HEK293 (cell line): ENCODE data around the gene GOLT1A.

ENCODE experiments used
- GLIS2 ChIP-seq: fragments of 450-650 bp; formaldehyde crosslinking; IDR thresholded peaks from 2 replicates; pipeline ENCODE4 v1.5.1; 2016; ENCODE audit warnings: missing biosample characterization, missing genetic modification characterization
- HOXA7 ChIP-seq: sonication (generic); formaldehyde crosslinking; IDR thresholded peaks from 2 replicates; pipeline ENCODE4 v1.8.1; 2022; ENCODE audit warnings: missing genetic modification reagents, borderline replicate concordance
- KLF7 ChIP-seq: fragments of 450-650 bp; formaldehyde crosslinking; IDR thresholded peaks from 2 replicates; pipeline ENCODE4 v1.5.1; 2016; ENCODE audit warnings: missing biosample characterization, missing genetic modification characterization, borderline replicate concordance
- MYNN ChIP-seq: fragments of 450-650 bp; formaldehyde crosslinking; IDR thresholded peaks from 2 replicates; pipeline ENCODE4 v1.5.1; 2016; ENCODE audit warnings: missing biosample characterization, missing genetic modification characterization, borderline replicate concordance
- MZF1 ChIP-seq: fragments of 450-650 bp; formaldehyde crosslinking; IDR thresholded peaks from 2 replicates; pipeline ENCODE4 v1.5.1; 2017; ENCODE audit warnings: missing biosample characterization, missing genetic modification characterization, borderline replicate concordance
- REST ChIP-seq: fragments of 450-650 bp; formaldehyde crosslinking; IDR thresholded peaks from 2 replicates; pipeline ENCODE4 v1.5.1; 2016; ENCODE audit warnings: missing biosample characterization, missing genetic modification characterization
- SP7 ChIP-seq: fragments of 450-650 bp; formaldehyde crosslinking; IDR thresholded peaks from 2 replicates; pipeline ENCODE4 v1.5.1; 2016; ENCODE audit warnings: missing biosample characterization, missing genetic modification characterization
- ZBTB26 ChIP-seq: fragments of 450-650 bp; formaldehyde crosslinking; optimal IDR thresholded peaks from 2 replicates; pipeline ENCODE3; 2016; ENCODE audit warnings: missing biosample characterization, mild to moderate bottlenecking, missing genetic modification characterization
- ZNF112 ChIP-seq: fragments of 450-650 bp; formaldehyde crosslinking; IDR thresholded peaks from 2 replicates; pipeline ENCODE4 v1.5.0; 2017; ENCODE audit warnings: missing biosample characterization, missing genetic modification characterization
- ZNF148 ChIP-seq: fragments of 450-650 bp; formaldehyde crosslinking; IDR thresholded peaks from 2 replicates; pipeline ENCODE4 v1.5.0; 2017; ENCODE audit warnings: missing biosample characterization, missing genetic modification characterization, borderline replicate concordance
- ZNF18 ChIP-seq: fragments of 450-650 bp; formaldehyde crosslinking; IDR thresholded peaks from 2 replicates; pipeline ENCODE4 v1.5.1; 2016; ENCODE audit warnings: missing biosample characterization, missing genetic modification characterization
- ZNF2 ChIP-seq: fragments of 450-650 bp; formaldehyde crosslinking; IDR thresholded peaks from 2 replicates; pipeline ENCODE4 v1.5.1; 2016; ENCODE audit warnings: missing biosample characterization, missing genetic modification characterization
- ZNF221 ChIP-seq: fragments of 450-650 bp; formaldehyde crosslinking; IDR thresholded peaks from 2 replicates; pipeline ENCODE4 v1.5.1; 2017; ENCODE audit warnings: missing biosample characterization, missing genetic modification characterization, borderline replicate concordance
- ZNF248 ChIP-seq: fragments of 450-650 bp; formaldehyde crosslinking; IDR thresholded peaks from 2 replicates; pipeline ENCODE4 v1.5.1; 2017; ENCODE audit warnings: missing biosample characterization, missing genetic modification characterization
- ZNF341 ChIP-seq: fragments of 450-650 bp; formaldehyde crosslinking; IDR thresholded peaks from 2 replicates; pipeline ENCODE4; 2016; ENCODE audit warnings: low read depth, missing biosample characterization, missing genetic modification characterization
- ZNF510 ChIP-seq: fragments of 450-650 bp; formaldehyde crosslinking; IDR thresholded peaks from 2 replicates; pipeline ENCODE4 v1.5.1; 2018; ENCODE audit warnings: mild to moderate bottlenecking, missing genetic modification characterization, missing biosample characterization; ENCODE audit not compliant: insufficient replicate concordance
- ZNF518A ChIP-seq: fragments of 450-650 bp; formaldehyde crosslinking; conservative IDR thresholded peaks from 2 replicates; pipeline ENCODE4 v1.5.1; 2016; ENCODE audit warnings: low read depth, missing biosample characterization, missing genetic modification characterization
- ZNF585B ChIP-seq: fragments of 450-650 bp; formaldehyde crosslinking; IDR thresholded peaks from 2 replicates; pipeline ENCODE4 v1.5.1; 2016; ENCODE audit warnings: missing biosample characterization, missing genetic modification characterization
- ZNF629 ChIP-seq: fragments of 450-650 bp; formaldehyde crosslinking; IDR thresholded peaks from 2 replicates; pipeline ENCODE4 v1.5.1; 2017; ENCODE audit warnings: missing biosample characterization, missing genetic modification characterization
- ZNF654 ChIP-seq: fragments of 450-650 bp; formaldehyde crosslinking; IDR thresholded peaks from 2 replicates; pipeline ENCODE4 v1.5.1; 2016; ENCODE audit warnings: low read depth, missing biosample characterization, missing genetic modification characterization
- ZNF692 ChIP-seq: fragments of 450-650 bp; formaldehyde crosslinking; IDR thresholded peaks from 2 replicates; pipeline ENCODE4 v1.5.1; 2016; ENCODE audit warnings: missing biosample characterization, missing genetic modification characterization
- ZNF747 ChIP-seq: fragments of 450-650 bp; formaldehyde crosslinking; IDR thresholded peaks from 2 replicates; pipeline ENCODE4 v1.5.1; 2016; ENCODE audit warnings: missing biosample characterization, missing genetic modification characterization
- ZNF792 ChIP-seq: fragments of 450-650 bp; formaldehyde crosslinking; IDR thresholded peaks from 2 replicates; pipeline ENCODE4 v1.5.1; 2016; ENCODE audit warnings: missing biosample characterization, missing genetic modification characterization
- ZNF830 ChIP-seq: fragments of 450-650 bp; IDR thresholded peaks from 2 replicates; pipeline ENCODE4 v1.5.0; 2018; ENCODE audit warnings: missing biosample characterization, missing genetic modification characterization, low read depth, mild to moderate bottlenecking, moderate library complexity

GOLT1A gene

GRCh38 chr1:204151552-204152309 lies 62.1 kb downstream of the GOLT1A start, which contains the start of gene ETNK2 (continued):
- TF ChIP-seq REST (tag by site-specific recombination) (no peak), SP7 (0 out of 2 replicates have a peak, but pooled peaks have one; percentile 13), ZNF747 (tag by site-specific recombination) (no peak), HOXA7 (CRISPR knock-in tag) (no peak), MZF1 (tag by site-specific recombination) (no peak), ZNF585B (tag by site-specific recombination) (no peak), MYNN (no peak), ZNF112 (tag by site-specific recombination) (no peak), ZNF2 (tag by site-specific recombination) (no peak), ZNF629 (tag by site-specific recombination) (no peak), ZBTB26 (tag by site-specific recombination) (peak; percentile 85), ZNF792 (tag by site-specific recombination) (no peak), ZNF341 (tag by site-specific recombination) (peak; percentile 66), ZNF248 (no peak), ZNF830 (tag by site-specific recombination) (no peak), ZNF518A (tag by site-specific recombination) (no peak), ZNF18 (tag by site-specific recombination) (no peak), GLIS2 (tag by site-specific recombination) (peak; percentile 83), KLF7 (tag by site-specific recombination) (no peak), ZNF221 (tag by site-specific recombination) (no peak), ZNF692 (tag by site-specific recombination) (peak; percentile 13; the same call in 1 of the 2 replicates), ZNF510 (tag by site-specific recombination) (no peak), ZNF148 (tag by site-specific recombination) (no peak), ZNF654 (tag by site-specific recombination) (no peak)
